Muscle of leg (tissue), 16 donors: ENCODE measurements around the gene HINFP. TPM values are rescaled to one million over a fixed set of nuclear protein-coding genes. Genes with fewer than 3 reads are reported as not detected.
A peak's percentile ranks its signal among the peaks of the same experiment; 100 is the strongest.

Experiments used
- DNase-seq: peaks from one replicate; pipeline ENCODE4 v3.0.0; 2013
- H3K27ac ChIP-seq: one replicate; pipeline ENCODE4 v1.5.1; 2013; ENCODE audit warnings: mild to moderate bottlenecking, low read length, control low read depth
- H3K27me3 ChIP-seq: one replicate; pipeline ENCODE4 v1.6.1; 2013; ENCODE audit warnings: low read length; ENCODE audit not compliant: control insufficient read depth, insufficient read depth
- H3K36me3 ChIP-seq: one replicate; pipeline ENCODE4 v1.6.1; 2013; ENCODE audit warnings: low read length; ENCODE audit not compliant: control insufficient read depth, insufficient read depth
- H3K4me1 ChIP-seq: one replicate; pipeline ENCODE4 v1.6.1; 2013; ENCODE audit warnings: low read length; ENCODE audit not compliant: control insufficient read depth, insufficient read depth
- H3K4me3 ChIP-seq: one replicate; pipeline ENCODE4 v1.5.1; 2013; ENCODE audit warnings: low read length, control low read depth
- H3K9me3 ChIP-seq: replicated peaks from 2 replicates; pipeline ENCODE4 v1.6.1; 2013; ENCODE audit warnings: low read depth, low read length; ENCODE audit not compliant: control insufficient read depth
- WGBS: methylation state at CpG from one replicate; pipeline ENCODE4 v1.1.5; 2013; ENCODE audit warnings: missing lambda C conversion rate; ENCODE audit not compliant: insufficient coverage; 5-methylcytosine and 5-hydroxymethylcytosine counted together
- long read RNA-seq, 11 donors: transcript quantifications; one replicate each; lab custom pipeline, GENCODE V29; 2026
- polyA plus RNA-seq, 8 donors: library from polyadenylated mRNA; unstranded; fragments of 120-200 nt; gene quantifications; one replicate each; pipeline versions ENCODE4 v1.2.1 to v1.2.3, GENCODE V29; 2013; ENCODE audit warnings: inconsistent platforms in 1 of 8, low replicate concordance in 1 of 8; ENCODE audit not compliant: insufficient read length in 8 of 8, insufficient read depth in 1 of 8
- total RNA-seq: library from RNA; stranded (reverse); fragments of 120-200 nt; gene quantifications from one replicate; pipeline ENCODE4 v1.2.4, GENCODE V29; 2013

The HINFP gene
- total RNA-seq, result 15.5 TPM
- polyA plus RNA-seq, result 10 to 100 TPM; 17.0 to 22.8 (median 17.5) TPM
- long read RNA-seq, donor 1, partial matches to known transcripts, result 0 of 2 reads
- long read RNA-seq, donor 1, other reads (novel, unspliced or antisense), result 0 of 2 reads
- long read RNA-seq, donor 2, result 0 reads
- long read RNA-seq, donor 3, partial matches to known transcripts, result 6 of 9 reads
- long read RNA-seq, donor 3, other reads (novel, unspliced or antisense), result 0 of 9 reads
- long read RNA-seq, donor 4, partial matches to known transcripts, result 0 of 2 reads
- long read RNA-seq, donor 4, other reads (novel, unspliced or antisense), result 0 of 2 reads
- long read RNA-seq, donor 5, partial matches to known transcripts, result 0 of 2 reads
- long read RNA-seq, donor 5, other reads (novel, unspliced or antisense), result 0 of 2 reads
- long read RNA-seq, donor 6, partial matches to known transcripts, result 0 of 6 reads
- long read RNA-seq, donor 6, other reads (novel, unspliced or antisense), result 0 of 6 reads
- long read RNA-seq, donor 7, result 0 reads
- long read RNA-seq, donor 8, partial matches to known transcripts, result 0 of 1 reads
- long read RNA-seq, donor 8, other reads (novel, unspliced or antisense), result 0 of 1 reads
- long read RNA-seq, donor 9, partial matches to known transcripts, result 0 of 2 reads
- long read RNA-seq, donor 9, other reads (novel, unspliced or antisense), result 0 of 2 reads
- long read RNA-seq, donor 10, partial matches to known transcripts, result 0 of 1 reads
- long read RNA-seq, donor 10, other reads (novel, unspliced or antisense), result 0 of 1 reads
- long read RNA-seq, donor 11, partial matches to known transcripts, result 0 of 1 reads
- long read RNA-seq, donor 11, other reads (novel, unspliced or antisense), result 0 of 1 reads

GRCh38 chr11:119121008-119121810 is at the start of gene HINFP:
Gene HINFP, plus strand, starts transcription at chr11:119121580. Its CDS starts 5,365 bp downstream, at chr11:119126945.
- H3K27me3 ChIP-seq, result no peaks in the 10 kb centered on the region
- peaks cover 28% of the 10 kb centered on the region for H3K36me3 ChIP-seq
- DNase-seq, result peak; percentile 100
- H3K4me3 ChIP-seq, result peak within 1 kb of the TSS; percentile 74
- no peaks in the 10 kb centered on the region for H3K9me3 ChIP-seq
- H3K27ac ChIP-seq, result peak within 1 kb of the TSS; percentile 82
- whole genome bisulfite sequencing, result 0% methylated on average over 41 of the region's 54 CpGs
- H3K4me1 ChIP-seq, result peaks cover 13% of the 10 kb centered on the region

GRCh38 chr11:119077839-119078238 is 43.5 kb upstream of the HINFP start:
- no peak overlapping the region for H3K4me3 ChIP-seq
- H3K4me1 ChIP-seq, result no peaks in the 10 kb centered on the region
- DNase-seq, result no peak
- no peaks in the 10 kb centered on the region for H3K9me3 ChIP-seq
- H3K36me3 ChIP-seq, result peaks cover 81% of the 10 kb centered on the region
- no peaks in the 10 kb centered on the region for H3K27me3 ChIP-seq
- WGBS, result 96% methylated on average over 10 of the region's 11 CpGs
- no peak overlapping the region for H3K27ac ChIP-seq

GRCh38 chr11:119078675-119079420 is 42.5 kb upstream of the HINFP start:
- H3K27me3 ChIP-seq, result no peaks in the 10 kb centered on the region
- WGBS, result 90% methylated on average over 12 of the region's 19 CpGs
- H3K4me3 ChIP-seq, result no peak overlapping the region
- DNase-seq, result no peak
- peaks cover 71% of the 10 kb centered on the region for H3K36me3 ChIP-seq
- no peak overlapping the region for H3K27ac ChIP-seq
- H3K9me3 ChIP-seq, result no peaks in the 10 kb centered on the region
- H3K4me1 ChIP-seq, result no peaks in the 10 kb centered on the region

- H3K36me3 ChIP-seq, result peaks cover 55% of the 10 kb centered on the region
- no peak for DNase-seq
- WGBS, result 80% methylated on average over 1 of the region's 7 CpGs
- peaks cover 16% of the 10 kb centered on the region for H3K4me1 ChIP-seq
- H3K9me3 ChIP-seq, result no peaks in the 10 kb centered on the region
- H3K27me3 ChIP-seq, result no peaks in the 10 kb centered on the region
- no peak overlapping the region for H3K4me3 ChIP-seq
- H3K27ac ChIP-seq, result no peak overlapping the region
These were observed 39.6 kb upstream of the HINFP start for GRCh38 chr11:119081682-119082260.

GRCh38 chr11:119084663-119085436 is 36.5 kb upstream of the HINFP start, which contains the start of gene HMBS:
Gene HMBS, plus strand, starts transcription at chr11:119084881. Its CDS starts 153 bp downstream, at chr11:119085034.
- Histone ChIP-seq H3K36me3 (peaks cover 37% of the 10 kb centered on the region), H3K27ac (peak within 1 kb of the TSS; percentile 92), H3K4me3 (peak within 1 kb of the TSS; percentile 85), H3K4me1 (peaks cover 16% of the 10 kb centered on the region), H3K9me3 (no peaks in the 10 kb centered on the region), H3K27me3 (no peaks in the 10 kb centered on the region)
- under 1% methylated on average over 28 of the region's 45 CpGs for WGBS
- DNase-seq, result peak; percentile 98

- Histone ChIP-seq H3K36me3 (peaks cover 35% of the 10 kb centered on the region), H3K4me1 (peaks cover 16% of the 10 kb centered on the region), H3K27me3 (no peaks in the 10 kb centered on the region), H3K9me3 (no peaks in the 10 kb centered on the region), H3K4me3 (peak overlapping the region; percentile 85), H3K27ac (peak overlapping the region; percentile 92)
- DNase-seq, result no peak
- 0% methylated on average over 2 of the region's 13 CpGs for WGBS
These were observed 35.9 kb upstream of the HINFP start for GRCh38 chr11:119085437-119085847.

- 79% methylated on average over 6 of the region's 6 CpGs for whole genome bisulfite sequencing
- no peaks in the 10 kb centered on the region for H3K9me3 ChIP-seq
- no peak overlapping the region for H3K27ac ChIP-seq
- no peak for DNase-seq
- peaks cover 25% of the 10 kb centered on the region for H3K36me3 ChIP-seq
- H3K4me1 ChIP-seq, result peaks cover 19% of the 10 kb centered on the region
- no peaks in the 10 kb centered on the region for H3K27me3 ChIP-seq
- no peak overlapping the region for H3K4me3 ChIP-seq
These were observed 34.3 kb upstream of the HINFP start for GRCh38 chr11:119087123-119087522.

GRCh38 chr11:119087747-119088241 is 33.6 kb upstream of the HINFP start:
- H3K27me3 ChIP-seq, result no peaks in the 10 kb centered on the region
- H3K36me3 ChIP-seq, result peaks cover 29% of the 10 kb centered on the region
- no peak overlapping the region for H3K27ac ChIP-seq
- no peaks in the 10 kb centered on the region for H3K9me3 ChIP-seq
- DNase-seq, result no peak
- H3K4me1 ChIP-seq, result peaks cover 26% of the 10 kb centered on the region
- no CpG with 5 or more reads among the region's 2 CpGs for WGBS
- H3K4me3 ChIP-seq, result no peak overlapping the region
